Inflammatory macrophage (primary cell): ENCODE data around the gene TMEM244.
"Not testable (repeated sequence)": the region's sequence is repeated elsewhere in the genome, so short reads cannot be mapped to it uniquely, and the experiment has no call there.

Source experiments
- DNase-seq, 2 donors: peaks; one replicate each; pipeline ENCODE4 v3.0.0-alpha.2; 2020 to 2022

Gene TMEM244

GRCh38 chr6:129866688-129867087 is 5.6 kb upstream of the TMEM244 start:
- DNase-seq: no peak

DNA sequence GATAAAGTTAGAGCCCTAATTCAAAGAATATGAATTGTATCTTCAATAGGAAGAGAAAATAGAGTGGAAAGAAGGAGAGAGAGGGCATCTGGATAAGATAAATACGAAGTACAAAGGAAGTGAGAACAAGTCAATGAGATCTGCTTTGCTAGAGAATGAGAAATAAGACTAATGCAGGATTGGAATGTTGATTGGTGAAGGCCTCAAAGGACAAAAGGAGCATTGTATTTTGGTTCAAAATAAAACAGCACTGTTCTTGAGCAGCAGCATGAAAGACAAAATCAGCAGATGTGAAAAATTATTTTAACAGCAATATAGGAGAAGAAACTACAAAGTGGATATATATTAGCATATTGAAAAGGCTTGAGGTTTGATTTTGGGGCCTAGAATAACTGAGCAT is 5.1 kb upstream of the TMEM244 start:
- DNase-seq: no peak

DNA sequence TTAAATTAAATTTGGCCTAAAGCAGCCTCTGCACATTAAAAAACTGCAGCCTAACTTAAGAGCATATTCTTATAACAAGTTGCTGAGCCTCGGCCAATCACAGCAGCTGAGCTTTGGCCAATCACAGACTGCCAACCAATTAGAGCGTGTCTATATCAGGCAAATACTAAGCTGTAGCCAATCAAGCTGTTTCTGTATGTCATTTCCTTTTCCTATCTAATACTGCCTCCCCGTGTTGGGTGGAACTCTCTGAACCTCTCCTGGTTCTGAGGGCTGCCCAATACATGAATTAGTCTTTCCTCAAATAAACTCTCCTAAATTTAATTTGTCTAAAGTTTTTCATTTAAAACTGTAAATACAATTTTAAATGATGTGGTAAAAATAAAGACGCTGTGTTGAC is 3.9 kb upstream of the TMEM244 start:
- no peak for DNase-seq

DNA sequence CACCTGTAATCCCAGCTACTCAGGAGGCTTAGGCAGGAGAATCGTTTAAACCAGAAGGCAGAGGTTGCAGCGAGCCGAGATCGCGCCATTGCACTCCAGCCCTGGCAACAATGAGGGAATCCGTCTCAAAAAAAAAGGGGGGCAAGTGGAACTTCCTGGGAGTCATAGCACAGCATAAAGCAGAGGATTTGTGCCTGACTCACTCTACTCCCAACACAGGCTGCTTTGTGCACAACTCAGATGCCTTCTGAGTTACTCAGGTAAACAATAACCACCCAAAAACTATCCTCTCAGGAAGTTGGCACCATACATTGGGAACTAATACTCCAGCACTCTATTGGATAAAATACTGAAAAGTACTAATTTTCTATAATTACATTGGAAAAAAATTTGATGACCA is 2.5 kb upstream of the TMEM244 start:
- DNase-seq: no peak

DNA sequence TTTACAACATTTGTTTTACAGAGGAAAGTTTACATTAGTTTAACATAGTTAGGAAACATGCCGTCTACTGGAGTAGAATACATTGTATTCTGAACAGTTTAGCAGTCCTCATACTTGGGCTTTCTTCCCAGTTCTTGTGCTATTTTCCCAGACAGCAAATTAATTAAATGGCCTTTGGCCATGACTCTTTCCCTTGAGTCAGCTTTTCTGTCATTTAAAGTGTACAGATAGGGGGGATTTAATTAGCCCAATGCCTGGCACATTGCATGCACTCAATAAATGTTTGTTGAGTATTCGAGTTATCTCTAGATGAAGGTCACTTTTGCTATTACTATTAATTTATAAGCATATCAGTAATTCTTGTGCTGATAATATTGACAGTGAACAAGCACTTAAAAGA is 1.6 kb downstream of the TMEM244 start:
- DNase-seq: no peak

- DNase-seq: no peak
These were observed 3.3 kb downstream of the TMEM244 start for GRCh38 chr6:129857838-129858237.

GRCh38 chr6:129853996-129854711 is 7.0 kb downstream of the TMEM244 start:
- no peak for DNase-seq

DNA sequence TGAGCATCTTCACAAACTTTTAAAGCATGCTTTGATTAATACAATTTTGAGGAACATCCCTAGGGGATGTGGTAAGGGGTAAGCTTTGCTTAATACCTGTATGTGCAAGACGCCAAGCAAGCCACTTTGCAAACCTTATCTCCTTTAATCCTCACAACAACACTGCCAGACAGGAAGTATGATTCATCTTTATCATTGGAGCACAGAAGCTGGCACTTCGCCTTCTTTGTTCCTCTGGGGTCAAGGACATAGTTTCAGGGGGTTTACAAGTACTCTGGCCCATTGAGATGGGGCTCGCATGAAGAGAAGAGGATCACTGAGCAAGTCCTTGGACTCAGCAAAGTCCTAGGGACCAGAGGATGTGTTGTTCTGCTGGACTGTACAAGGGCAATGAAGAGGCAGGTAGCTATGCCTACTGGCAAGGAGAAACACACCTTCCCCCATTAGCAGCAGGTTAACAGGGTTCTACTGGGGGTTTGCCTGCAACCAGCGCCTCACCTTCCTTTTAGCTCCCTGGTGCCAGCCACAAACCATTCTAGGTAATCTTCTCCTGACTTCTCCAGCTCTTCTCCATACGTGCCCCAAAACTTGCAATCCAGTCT is 8.8 kb downstream of the TMEM244 start:
- no peak for DNase-seq

- DNase-seq: no peak
These were observed 11.7 kb downstream of the TMEM244 start for GRCh38 chr6:129849456-129849855.

- no peak for DNase-seq
These were observed 14.4 kb downstream of the TMEM244 start for GRCh38 chr6:129846761-129847160.

DNA sequence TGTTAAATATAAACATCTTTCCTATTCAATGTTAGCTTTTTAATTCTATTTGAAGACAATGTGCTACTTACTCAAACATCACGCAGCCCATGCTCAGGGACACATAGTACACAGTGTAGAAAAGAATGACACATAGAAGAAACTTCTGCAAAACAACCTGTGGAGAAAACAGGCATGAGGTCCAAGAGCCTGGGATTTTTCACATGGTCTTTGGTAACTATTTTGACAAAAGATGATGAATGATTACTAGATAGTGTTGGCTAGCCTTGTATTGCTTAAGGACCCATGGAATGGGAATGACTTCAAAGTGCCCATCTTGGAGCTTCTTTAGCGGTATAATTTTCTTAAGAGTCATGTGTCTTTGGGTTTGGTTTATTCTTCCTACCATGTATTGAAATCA is 15.4 kb downstream of the TMEM244 start:
- no peak for DNase-seq

GRCh38 chr6:129844118-129844891 is 16.8 kb downstream of the TMEM244 start:
- DNase-seq: no peak

- DNase-seq: no peak
These were observed 17.5 kb downstream of the TMEM244 start for GRCh38 chr6:129843573-129843972.

GRCh38 chr6:129842881-129843409 is 18.2 kb downstream of the TMEM244 start:
- DNase-seq: no peak

DNA sequence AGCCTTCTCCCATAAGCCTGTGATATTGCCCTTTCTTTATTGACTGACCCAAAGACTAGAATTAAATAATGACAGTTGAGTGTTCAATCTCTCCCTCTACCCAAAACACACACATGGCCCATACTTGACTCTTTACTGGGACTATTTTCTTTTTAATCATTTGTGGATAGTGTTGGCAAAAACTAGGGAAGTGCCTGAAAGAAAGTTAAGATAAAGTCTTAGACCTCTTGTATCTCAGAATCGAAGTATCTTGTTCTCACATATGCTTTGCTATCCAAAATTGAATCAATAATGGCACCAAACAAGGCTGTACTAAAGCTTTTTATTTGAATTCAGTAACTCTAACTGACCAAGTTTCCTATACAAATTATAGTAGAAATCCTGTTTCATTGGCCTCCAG is 19.0 kb downstream of the TMEM244 start:
- DNase-seq: no peak

DNA sequence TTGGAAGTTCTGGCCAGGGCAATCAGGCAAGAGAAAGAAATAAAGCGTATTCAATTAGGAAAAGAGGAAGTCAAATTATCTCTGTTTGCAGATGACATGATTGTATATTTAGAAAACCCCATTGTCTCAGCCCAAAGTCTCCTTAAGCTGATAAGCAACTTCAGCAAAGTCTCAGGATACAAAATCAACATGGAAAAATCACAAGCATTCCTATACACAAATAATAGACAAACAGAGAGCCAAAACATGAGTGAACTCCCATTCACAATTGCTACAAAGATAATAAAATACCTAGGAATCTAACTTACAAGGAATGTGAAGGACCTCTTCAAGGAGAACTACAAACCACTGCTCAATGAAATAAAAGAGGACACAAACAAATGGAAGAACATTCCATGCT is 21.6 kb downstream of the TMEM244 start:
- DNase-seq: not testable (repeated sequence)

DNA sequence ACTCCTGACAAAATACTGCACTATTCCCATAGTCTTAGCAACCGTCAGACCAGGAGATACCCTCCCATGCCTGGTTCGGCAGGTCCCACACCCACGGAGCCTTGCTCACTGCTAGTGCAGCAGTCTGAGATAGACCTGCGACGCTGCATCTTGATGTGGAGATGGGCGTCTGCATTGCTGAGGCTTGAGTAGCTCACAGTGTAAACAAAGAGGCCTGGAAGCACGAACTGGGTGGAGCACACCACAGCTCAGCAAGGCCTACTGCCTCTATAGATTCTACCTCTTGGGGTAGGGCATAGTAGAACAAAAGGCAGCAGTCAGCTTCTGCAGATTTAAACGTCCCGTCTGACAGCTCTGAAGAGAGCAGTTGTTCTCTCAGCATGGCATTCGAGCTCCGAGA is 25.4 kb downstream of the TMEM244 start:
- no peak for DNase-seq

- DNase-seq: no peak
These were observed 28.8 kb downstream of the TMEM244 start for GRCh38 chr6:129832299-129832698.

DNA sequence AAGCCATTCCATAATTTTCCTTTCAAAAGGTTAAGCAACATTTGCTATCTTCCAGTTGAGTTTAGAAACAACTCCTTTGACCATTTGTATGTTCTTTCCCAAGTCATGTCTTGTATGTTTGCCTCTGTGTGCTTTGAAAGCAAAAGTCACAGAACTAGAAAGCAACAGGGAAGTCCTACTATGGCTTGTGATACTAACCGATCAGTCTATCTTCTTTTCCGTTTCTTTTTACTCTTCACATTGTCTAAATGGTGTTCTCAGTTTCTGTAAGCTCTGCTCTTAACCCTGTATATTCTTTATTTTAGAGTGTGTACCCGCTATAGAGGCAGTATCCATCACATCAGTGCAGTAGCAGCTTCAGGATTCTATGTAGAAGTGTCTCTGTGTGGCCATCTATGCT is 32.9 kb downstream of the TMEM244 start:
- no peak for DNase-seq

GRCh38 chr6:129818251-129818650 is 42.9 kb downstream of the TMEM244 start:
- DNase-seq: no peak

DNA sequence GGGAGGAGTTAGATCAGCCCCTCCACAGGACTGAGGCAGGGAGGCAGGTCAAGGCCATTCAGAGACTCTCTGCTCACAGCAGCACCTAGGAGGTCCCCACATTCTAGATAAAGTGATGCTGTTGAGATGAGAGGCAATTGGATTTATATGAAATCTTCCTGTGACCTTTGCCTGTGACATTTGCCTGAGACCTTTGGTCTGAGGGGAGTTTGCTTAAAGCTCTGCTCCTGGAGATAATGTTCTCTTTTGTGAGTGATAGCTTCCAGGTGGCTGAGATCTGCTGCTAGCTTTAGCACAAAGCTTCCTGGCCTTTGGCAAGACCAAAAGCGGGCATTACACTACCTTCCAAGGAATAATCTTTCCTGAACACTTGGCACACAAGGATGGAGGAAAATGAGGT is 43.3 kb downstream of the TMEM244 start:
- no peak for DNase-seq

GRCh38 chr6:129817332-129817731 is 43.8 kb downstream of the TMEM244 start:
- no peak for DNase-seq

GRCh38 chr6:129812145-129812777 is 48.9 kb downstream of the TMEM244 start:
- DNase-seq: no peak
